Ishikawa (cell line): Measurements from ENCODE around the gene DNAH17.

Experiments used
- CEBPB ChIP-seq: IDR thresholded peaks from 2 replicates; pipeline ENCODE4 v1.6.1; 2012
- CREB1 ChIP-seq: IDR thresholded peaks from 2 replicates; pipeline ENCODE4 v1.6.1; 2012; ENCODE audit warnings: low read depth
- EGR1 ChIP-seq: IDR thresholded peaks from 2 replicates; pipeline ENCODE4 v1.6.1; 2012
- EP300 ChIP-seq: IDR thresholded peaks from 2 replicates; pipeline ENCODE4 v1.6.1; 2012; ENCODE audit warnings: borderline replicate concordance
- FOXM1 ChIP-seq: IDR thresholded peaks from 2 replicates; pipeline ENCODE4 v1.6.1; 2012; ENCODE audit warnings: low read depth, borderline replicate concordance
- MAX ChIP-seq: IDR thresholded peaks from 2 replicates; pipeline ENCODE4 v1.6.1; 2012
- NFIC ChIP-seq: IDR thresholded peaks from 2 replicates; pipeline ENCODE4 v1.6.1; 2012
- RAD21 ChIP-seq: IDR thresholded peaks from 2 replicates; pipeline ENCODE4 v1.6.1; 2012; ENCODE audit warnings: low read depth
- REST ChIP-seq: IDR thresholded peaks from 2 replicates; pipeline ENCODE4 v1.6.1; 2012; ENCODE audit warnings: low read depth, mild to moderate bottlenecking
- TAF1 ChIP-seq: IDR thresholded peaks from 2 replicates; pipeline ENCODE4 v1.6.1; 2012; ENCODE audit warnings: low read depth, mild to moderate bottlenecking
- TCF12 ChIP-seq: IDR thresholded peaks from 2 replicates; pipeline ENCODE4 v1.6.1; 2012; ENCODE audit warnings: low read depth
- TEAD4 ChIP-seq: IDR thresholded peaks from 2 replicates; pipeline ENCODE4 v1.6.1; 2012
- USF1 ChIP-seq: IDR thresholded peaks from 2 replicates; pipeline ENCODE4 v1.6.1; 2012
- YY1 ChIP-seq: IDR thresholded peaks from 2 replicates; pipeline ENCODE4 v1.6.1; 2012; ENCODE audit warnings: low read depth
- ZBTB7A ChIP-seq: IDR thresholded peaks from 2 replicates; pipeline ENCODE4 v1.6.1; 2012; ENCODE audit warnings: low read depth

The DNAH17 gene

GRCh38 chr17:78490156-78490555 is 87.0 kb downstream of the DNAH17 start:
- TF ChIP-seq FOXM1: no peak
- TF ChIP-seq TCF12: no peak
- no peak for TF ChIP-seq NFIC
- no peak for TF ChIP-seq MAX
- no peak for TF ChIP-seq REST
- no peak for TF ChIP-seq TEAD4
- TF ChIP-seq CREB1: no peak
- no peak for TF ChIP-seq ZBTB7A
- no peak for TF ChIP-seq YY1
- TF ChIP-seq USF1: no peak
- no peak for TF ChIP-seq CEBPB
- TF ChIP-seq TAF1: no peak

GRCh38 chr17:78488867-78489634 is 88.1 kb downstream of the DNAH17 start:
- no peak for TF ChIP-seq CREB1
- no peak for TF ChIP-seq TAF1
- TF ChIP-seq ZBTB7A: no peak
- no peak for TF ChIP-seq EGR1
- no peak for TF ChIP-seq FOXM1
- TF ChIP-seq TEAD4: no peak
- no peak for TF ChIP-seq TCF12
- no peak for TF ChIP-seq RAD21
- TF ChIP-seq MAX: no peak
- no peak for TF ChIP-seq YY1
- no peak for TF ChIP-seq EP300
- TF ChIP-seq CEBPB: no peak
- TF ChIP-seq REST: no peak

GRCh38 chr17:78488156-78488555 is 89.0 kb downstream of the DNAH17 start:
- TF ChIP-seq YY1 (no peak), NFIC (no peak), EP300 (no peak), ZBTB7A (no peak), TAF1 (no peak), RAD21 (no peak), CEBPB (no peak), FOXM1 (no peak), CREB1 (no peak), TCF12 (no peak), EGR1 (no peak), TEAD4 (no peak)

GRCh38 chr17:78486946-78487680 is 90.1 kb downstream of the DNAH17 start:
- TF ChIP-seq NFIC: no peak

GRCh38 chr17:78486228-78486802 is 90.9 kb downstream of the DNAH17 start:
- TF ChIP-seq NFIC (no peak), TAF1 (no peak), EGR1 (no peak), TEAD4 (no peak), USF1 (no peak), FOXM1 (no peak), EP300 (no peak), REST (no peak), RAD21 (no peak), YY1 (no peak)
